EL (cell line): Measurements from ENCODE around the gene PMPCB.
"Not testable (repeated sequence)": the region's sequence is repeated elsewhere in the genome, so short reads cannot be mapped to it uniquely, and the experiment has no call there.

ENCODE experiments used
- DNase-seq: peaks from one replicate; pipeline ENCODE4 v3.0.0-alpha.2; 2016

The PMPCB gene, protein sequence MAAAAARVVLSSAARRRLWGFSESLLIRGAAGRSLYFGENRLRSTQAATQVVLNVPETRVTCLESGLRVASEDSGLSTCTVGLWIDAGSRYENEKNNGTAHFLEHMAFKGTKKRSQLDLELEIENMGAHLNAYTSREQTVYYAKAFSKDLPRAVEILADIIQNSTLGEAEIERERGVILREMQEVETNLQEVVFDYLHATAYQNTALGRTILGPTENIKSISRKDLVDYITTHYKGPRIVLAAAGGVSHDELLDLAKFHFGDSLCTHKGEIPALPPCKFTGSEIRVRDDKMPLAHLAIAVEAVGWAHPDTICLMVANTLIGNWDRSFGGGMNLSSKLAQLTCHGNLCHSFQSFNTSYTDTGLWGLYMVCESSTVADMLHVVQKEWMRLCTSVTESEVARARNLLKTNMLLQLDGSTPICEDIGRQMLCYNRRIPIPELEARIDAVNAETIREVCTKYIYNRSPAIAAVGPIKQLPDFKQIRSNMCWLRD

DNA sequence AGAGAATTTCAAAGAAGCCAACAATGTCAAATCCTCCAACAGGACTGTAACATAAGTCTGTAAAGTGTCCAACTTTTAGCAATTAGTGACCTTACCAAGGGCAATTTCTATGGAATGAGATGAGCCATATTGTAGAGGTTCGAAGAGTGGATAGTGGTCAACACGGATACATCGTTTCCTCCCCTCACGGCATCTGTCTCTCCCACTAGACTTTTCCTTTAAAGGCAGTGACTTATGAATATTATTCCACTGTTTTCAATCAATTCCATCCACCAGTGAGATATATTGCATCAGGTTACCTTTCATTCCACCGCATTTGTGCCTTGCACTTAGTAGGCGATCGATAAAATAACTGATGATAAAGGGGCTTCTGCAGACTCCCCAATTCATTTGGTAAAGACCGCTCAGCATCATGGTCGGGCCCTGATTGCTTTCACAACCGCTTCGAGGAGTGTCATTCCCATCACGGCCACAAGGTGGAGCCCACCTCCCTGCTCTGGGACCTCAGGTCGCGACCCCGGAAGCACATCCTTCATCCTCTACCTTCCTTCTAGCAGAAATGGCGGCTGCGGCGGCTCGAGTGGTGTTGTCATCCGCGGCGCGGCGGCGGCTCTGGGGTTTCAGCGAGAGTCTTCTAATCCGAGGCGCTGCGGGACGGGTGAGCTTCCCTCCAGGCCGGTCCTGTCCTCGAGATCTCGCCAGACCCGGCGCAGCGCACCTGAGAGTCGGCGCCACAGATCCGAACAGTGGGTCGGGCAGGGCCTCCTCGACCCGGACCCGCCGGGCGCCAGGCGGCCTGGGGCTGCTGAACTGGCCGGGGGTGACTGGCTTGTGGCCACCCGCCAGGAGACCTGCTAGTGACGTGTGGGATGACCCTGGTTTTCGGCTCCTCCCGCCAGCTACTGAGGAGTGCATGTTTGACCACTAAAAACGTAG is at the start of gene PMPCB:
PMPCB (plus strand) TSS at position 535 of the 936 bp plus-strand sequence; CDS start at position 560, 25 bp downstream.
- peak; percentile 91 for DNase-seq

DNA sequence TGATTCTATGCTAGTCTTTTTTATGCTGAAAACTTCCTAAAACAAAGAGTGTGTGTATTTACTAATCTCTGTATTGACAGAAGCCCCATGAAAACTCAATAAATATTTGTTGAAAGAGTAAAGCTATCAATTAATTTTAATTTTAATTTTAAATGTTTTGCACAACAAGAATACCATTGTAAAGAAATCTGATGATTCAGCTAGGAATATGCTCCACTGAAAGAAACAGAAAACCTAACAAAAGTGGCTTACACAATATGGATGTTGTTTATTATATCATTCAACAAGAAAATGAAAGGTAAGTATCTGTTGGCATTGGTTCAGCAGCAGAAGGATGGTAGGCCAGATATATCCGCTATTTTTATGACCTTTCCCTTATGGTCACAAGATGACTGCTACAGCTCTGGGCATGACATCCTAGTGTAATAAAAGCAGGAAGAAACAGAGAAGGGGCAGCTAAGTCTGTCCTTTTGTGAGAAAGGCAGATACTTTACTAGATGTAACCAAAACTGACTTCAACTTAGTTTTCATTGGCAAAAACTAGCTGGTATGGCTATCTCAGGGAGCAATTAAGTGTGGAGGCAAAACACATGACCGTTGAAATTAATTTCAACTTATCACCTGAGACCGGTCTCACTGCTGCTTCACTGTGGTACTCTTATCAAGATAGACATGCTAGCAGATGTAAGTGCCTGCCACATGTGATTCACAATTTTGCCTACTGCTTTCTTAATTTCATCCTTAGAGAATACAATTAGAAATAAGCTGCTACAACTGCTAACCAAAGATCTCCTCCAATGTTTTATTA is 43.3 kb upstream of the PMPCB start:
- DNase-seq, result not testable (repeated sequence)

DNA sequence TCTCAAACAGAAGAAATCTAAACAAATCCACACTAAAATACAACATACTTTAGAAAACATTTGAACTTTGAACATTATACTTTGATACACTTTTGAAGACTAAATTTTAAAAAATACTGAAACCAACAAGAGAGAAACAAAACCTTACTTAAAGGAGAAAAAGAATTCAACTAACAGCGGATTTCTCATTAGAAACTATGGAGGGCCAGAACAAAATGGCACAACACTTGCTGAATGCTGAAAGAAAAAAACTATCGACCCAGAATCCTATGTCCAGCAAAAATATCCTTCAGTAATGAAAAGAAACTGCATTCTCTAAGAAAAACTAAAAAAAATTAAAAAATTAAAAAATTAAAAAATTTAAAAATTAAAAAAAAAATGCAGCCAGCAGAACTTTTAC is 33.2 kb upstream of the PMPCB start:
- DNase-seq, result not testable (repeated sequence)

DNA sequence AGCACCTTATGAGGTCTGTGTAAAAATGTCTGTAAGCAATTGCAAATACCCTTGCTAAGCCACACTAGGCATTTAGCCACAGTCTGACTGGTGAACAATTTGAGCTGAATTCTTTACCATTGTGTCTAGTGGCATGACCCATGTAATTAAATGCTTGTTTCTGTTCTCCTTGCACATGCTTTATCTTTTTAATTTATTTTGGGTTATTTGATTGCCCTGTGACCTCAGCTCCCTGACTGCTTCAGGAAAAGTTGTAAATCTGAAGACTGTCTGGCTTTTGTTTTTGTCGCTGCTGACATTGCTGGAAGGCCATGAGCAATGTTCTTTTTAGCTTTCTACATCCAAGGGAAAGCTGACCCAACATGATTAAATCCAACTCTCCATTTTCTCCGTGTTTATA is 31.0 kb upstream of the PMPCB start:
- not testable (repeated sequence) for DNase-seq

DNA sequence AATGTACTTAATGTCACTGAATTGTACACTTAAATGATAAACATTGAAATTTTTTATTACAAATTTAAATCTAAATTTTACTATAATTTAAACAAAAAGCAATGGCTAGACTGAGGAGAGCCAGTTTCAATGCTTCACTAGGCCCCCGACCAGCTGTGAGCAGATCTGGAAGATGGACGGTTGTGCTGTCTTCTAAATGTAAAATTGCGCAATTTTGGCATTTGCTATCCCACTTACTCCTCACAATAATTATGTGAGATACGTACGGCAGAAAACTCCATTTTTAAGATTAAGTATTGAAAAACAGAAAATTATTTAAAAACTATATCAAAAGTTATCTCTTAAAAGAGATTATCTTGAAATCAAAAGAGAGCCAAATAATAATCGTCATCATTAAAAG is 23.9 kb upstream of the PMPCB start:
- DNase-seq, result not testable (repeated sequence)

DNA sequence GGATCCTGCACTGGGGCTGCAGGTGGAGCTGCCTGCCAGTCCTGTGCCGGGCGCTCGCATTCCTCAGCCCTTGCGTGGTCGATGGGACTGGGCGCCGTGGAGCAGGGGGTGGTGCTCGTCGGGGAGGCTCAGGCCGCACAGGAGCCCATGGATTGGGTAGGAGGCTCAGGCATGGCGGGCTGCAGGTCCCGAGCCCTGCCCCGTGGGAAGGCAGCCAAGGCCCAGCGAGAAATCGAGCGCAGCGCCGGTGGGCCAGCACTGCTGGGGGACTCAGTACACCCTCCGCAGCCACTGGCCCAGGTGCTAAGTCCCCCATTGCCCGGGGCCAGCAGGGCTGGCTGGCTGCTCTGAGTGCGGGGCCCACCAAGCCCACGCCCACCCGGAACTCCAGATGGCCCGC is 22.4 kb upstream of the PMPCB start:
- not testable (repeated sequence) for DNase-seq

DNA sequence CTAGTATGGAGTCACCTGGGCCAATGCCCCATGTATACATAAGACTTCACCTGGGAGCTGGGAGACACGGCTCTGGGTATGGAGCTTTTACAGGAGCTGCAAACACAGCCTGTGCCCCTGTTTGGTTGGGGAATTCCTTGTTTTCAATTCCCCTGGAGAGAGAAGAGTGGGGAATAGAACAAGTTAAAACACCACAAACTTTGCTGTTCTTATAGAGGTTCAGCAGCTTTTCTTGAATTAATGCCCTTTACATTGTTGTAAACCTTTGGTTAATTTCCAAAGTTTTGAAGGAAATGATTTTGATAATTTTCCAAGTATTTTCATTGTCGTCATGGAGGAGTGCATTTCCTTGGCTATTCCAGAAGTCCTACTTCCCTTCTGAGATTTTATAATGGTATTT is 19.0 kb upstream of the PMPCB start:
- not testable (repeated sequence) for DNase-seq

DNA sequence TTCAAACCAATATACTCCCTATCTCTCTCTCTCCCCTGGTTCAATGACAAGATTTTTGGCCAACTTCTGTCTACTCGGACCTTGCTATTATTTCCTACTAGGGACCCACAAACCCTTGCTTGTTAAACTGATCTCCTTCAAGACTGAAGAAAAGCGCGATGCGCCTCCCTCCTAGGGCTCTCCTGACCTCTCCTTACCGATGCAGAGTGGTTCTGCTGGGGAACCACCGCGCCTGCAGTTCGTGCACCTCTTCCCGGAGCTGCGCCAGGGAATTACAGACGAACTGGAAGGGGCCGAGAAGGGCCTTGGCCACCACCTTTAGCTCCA is 17.6 kb upstream of the PMPCB start:
- peak; percentile 43 for DNase-seq

DNA sequence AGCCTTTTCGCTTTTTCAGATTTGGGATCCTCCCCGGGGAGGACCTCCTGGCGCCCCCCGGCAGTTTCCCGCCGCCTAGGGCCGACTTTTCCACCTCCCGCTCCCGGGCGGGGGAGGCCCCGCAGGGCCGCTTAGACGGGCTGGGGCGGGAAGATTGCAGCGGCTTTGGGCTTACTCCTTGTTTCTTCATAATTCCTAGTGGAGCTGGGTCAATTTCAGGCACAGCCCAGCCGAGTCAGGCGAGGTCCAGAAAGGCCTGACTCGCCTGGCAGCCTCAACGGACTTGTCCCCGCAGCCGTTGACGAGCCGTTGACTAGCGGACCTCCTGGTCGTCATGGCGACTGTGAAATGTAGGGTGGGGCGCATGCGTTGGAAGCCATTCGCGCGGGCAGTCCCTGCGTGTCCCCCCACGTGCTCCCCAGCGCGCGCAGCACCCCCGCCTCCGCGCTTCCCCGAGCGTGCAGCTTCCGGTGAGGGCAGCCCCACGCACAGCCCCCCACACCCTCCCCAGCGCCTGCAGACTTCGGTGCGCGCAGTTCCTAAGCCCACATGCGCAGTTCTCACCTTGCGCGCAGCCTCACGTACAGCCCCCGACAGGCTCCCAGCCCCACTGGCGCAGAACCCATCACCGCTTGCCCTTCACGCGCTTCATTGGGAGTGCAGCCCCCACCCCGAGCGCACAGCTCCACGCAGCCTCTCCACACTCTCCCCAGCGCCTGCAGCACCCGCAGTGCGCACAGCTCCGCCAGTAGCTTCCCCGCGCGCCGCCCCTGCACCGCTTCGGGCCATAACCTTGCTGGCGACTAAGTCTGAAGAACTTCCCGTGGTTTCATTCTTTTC is 17.1 kb upstream of the PMPCB start:
- peak; percentile 76 for DNase-seq

DNA sequence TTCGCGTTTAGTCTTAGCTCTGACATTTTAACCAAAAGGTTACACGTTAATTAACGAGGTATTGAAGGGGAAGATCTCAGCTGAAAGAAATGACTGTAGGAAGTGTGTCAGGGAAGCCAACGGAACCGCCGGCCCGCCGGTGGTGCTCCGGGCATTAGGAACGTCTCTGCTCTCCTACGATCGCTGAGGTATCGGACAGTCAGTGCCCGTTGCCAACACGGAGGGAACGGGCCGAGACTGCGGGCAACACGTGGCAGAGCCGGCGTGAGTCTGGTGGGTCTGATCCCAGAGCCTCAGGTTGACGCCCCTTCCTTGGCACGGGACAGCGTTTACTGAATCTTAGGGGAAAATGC is 16.5 kb upstream of the PMPCB start:
- DNase-seq, result not testable (repeated sequence)

DNA sequence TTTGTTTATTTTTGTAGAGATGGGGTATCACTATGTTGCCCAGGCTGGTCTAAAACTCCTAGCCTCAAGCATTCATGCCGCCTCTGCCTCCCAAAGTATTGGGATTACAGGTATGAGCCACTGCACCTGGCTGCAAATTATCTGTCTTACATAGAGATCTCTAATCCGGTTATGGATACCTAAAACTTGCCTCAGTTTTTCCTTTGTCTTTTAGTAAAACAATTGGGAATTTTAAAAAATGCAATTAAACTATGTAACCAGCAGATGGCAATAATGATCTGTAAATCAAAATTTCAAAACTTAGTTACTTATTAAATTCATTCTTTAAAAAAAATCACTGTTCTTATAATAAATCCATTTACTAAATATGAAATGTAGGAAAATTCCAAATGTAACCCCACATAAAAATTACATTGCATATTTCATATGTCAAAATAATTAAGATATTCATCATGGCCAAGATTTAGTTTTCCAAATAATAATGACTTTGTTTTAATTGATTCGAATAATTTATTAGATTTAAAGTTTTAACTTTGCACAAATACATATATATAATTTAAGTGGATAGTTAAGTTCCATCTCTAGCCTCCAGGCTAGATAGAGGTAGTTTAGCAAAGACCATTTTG is 14.3 kb upstream of the PMPCB start:
- DNase-seq, result not testable (repeated sequence)

DNA sequence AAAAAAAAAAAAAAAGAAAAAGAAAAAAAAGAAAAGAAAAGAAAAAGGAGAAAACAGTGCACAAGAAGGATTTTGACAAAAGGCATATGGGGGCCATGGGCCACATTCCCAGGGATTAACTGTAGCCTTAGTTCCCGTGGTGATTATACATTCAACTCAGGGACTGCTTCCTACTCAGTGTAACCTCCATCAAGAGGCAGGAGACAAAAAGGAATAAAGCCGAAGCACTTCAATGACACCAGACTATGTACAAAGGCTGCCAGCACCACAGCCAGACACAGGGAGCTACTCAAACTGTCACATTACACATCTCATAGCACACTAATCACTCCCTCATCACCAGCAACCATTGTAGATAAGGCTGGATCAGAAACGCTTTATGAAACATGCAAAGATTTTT is 5.1 kb upstream of the PMPCB start:
- no peak for DNase-seq

DNA sequence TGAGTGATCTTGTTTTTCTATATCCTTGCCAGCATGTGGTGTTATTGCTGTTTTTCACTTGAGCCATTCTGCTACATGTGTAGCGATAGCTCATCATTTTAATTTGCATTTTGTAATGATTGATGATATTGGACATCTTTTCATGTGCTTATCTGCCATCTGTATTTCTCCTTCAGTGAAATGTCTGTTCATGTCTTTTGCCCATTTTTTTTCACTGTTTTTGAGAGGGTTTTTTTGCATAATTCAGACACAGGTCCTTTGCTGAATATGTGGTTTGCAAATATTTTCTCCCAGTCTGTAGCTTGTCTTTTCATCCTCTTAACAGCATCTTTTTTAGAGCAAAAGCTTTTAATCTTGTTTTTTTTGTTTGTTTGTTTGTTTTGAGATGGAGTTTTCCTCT is 3.7 kb upstream of the PMPCB start:
- DNase-seq, result no peak

DNA sequence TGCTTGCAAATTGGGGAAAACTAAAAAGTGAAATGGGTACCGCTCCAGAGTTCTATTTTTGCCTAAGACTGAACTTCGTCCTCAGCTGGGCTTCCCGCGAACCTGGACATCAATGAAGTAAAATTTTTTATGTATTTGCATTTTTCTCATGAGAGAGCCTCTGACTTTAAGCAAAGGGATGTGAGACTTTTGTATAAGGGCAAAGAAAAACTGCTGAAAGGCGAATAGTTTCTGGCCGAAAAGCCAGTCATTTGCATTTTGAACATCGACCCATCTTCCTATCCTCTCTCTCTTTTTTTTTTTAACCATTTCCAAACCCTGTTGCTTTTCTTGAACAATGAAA is 573 bp downstream of the PMPCB start:
- DNase-seq, result no peak

DNA sequence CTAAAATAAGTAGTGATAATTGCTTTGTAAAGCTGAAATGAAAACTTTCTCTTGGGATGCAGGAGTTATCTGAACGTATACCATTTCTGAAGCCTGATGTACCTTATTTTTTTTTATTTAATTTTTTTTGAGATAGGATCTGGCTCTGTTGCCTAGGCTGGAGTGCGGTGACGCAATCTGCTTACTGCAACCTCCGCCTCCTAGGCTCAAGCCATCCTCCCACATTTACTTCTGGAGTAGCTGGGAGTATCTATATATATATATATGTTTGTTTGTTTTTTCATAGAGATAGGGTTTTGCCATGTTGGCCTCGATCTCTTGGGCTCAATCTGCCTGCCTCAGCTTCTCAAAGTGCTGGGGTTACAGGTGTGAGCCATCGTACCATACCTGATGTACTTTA is 2.4 kb downstream of the PMPCB start:
- DNase-seq, result no peak

DNA sequence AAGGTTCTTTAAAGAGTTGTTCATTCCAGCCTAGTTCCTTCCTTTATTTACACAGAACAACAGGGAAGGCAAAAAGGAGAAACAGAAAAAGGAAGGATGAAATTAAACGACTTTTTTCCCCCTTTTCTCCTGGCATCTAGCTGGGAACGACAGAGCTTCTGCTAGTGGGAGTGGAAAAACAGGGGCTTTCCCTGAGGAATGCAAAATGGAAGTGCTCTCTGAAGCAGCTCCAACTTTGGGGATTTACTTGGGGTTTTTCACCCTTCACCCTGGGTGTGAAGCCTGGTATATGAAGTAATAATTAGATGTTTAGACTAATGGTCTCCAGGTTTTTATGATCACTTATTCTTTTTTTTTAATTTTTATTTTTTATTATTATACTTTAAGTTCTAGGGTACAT is 4.2 kb downstream of the PMPCB start:
- no peak for DNase-seq

DNA sequence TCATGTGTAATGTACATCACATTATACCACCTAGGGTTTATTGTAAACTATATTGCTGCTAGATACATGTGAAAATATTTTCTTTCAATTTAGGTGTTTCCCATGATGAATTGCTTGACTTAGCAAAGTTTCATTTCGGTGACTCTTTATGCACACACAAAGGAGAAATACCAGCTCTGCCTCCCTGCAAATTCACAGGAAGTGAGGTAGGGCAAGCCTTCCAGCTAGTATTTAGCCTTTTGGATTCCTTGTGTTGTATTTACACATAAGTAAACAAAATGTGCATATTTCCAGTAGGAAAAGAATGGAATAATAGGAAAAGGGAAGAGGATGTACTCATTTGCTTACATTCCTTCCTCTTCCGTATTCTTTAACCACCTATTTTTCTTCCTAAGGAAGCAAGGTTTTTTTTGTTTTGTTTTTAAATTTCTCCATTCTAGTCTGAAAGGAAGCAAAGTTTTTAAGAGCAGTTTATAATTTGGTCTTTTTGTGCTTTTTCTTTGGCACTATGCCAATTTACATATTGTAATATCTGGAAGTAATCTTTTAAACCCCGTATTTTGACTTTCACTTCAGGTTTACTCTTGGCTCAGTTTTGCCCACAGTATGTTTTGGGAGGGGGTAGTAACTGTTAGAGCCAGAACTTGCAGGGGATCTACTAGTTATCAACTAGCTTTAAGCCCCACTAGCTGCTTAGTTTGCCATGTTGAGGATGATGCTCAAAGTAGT is 10.4 kb downstream of the PMPCB start:
- DNase-seq, result no peak

DNA sequence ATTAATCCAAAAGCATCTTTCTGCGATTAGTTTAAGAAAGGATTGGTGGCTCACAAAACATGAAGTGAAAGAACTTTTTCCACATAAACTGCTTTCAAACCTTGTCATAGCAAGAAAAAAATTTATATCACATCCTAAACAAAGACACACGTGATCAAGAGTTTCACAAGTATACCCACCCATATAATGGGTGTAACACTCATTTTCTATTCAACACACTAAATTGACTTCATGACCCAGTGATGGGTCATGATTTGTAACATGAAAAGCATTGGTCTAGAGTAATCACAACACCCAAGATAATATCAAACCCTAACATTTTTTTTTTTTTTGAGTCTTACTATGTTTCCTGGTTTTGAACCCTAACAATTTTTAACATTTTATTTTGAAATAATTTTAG is 17.6 kb downstream of the PMPCB start:
- no peak for DNase-seq

DNA sequence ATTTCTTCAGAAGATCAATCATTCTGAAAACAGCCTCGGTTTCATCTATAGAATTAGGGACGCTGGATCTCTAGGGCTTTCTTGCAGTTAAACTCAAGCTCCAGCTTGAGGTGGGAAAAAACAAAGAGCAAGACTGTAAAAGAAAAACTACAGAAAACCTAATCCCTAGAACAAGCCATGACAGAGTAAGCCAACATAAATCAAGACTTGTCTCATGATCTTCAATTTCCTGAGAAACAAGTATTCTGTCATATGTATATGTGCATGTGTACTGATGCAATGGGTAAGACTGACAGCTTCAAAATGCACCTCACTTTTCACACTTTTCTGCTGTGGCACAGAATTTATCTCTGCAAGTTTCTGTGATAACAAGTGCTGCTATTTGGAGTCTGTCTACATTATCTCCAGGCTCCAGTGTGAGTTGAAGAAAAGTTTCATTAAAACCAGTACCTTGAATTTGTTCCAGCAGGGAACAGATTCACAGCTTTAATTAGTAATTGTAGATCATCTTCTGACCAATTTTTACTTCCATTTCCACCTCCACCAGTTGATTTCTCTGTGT is 19.2 kb downstream of the PMPCB start:
- DNase-seq, result no peak

DNA sequence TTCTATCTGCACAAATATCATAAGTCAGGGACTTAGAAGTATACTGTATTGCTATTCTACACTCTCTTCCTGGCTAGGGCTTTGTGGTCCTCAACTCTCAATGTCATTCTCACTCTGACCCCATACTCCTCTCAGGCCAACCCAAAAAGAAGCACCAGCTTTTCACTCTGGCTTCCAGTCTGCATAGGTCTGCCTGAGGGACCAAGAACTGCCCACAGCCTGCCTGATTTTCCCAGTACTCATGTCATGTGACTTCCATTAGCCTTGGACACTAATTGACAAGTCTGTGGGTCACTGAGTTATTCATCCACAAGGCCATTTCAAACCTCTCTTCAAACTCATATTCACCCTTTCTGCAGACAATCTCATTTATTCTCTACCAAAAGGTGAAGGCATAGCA is 19.8 kb downstream of the PMPCB start:
- DNase-seq, result no peak

DNA sequence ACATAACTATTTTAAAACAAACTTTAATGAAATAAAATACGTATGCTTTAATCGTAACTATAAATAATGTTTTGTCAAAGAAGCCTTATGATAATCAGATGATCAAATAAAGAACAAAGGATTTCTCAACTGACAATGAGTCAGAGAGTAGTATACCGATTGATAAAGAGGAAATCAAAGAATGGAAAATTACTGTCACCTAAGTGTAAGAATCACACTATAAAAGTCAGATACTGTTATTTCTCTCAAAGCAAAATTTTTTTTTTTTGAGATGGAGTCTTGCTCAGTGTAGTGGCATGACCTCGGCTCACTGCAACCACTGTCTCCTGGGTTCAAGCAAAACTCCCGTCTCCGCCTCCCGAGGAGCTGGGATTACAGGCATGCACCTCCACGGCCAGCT is 28.5 kb downstream of the PMPCB start:
- no peak for DNase-seq
